Stimulated activated CD4-positive, alpha-beta T cell treated with anti-CD3 and anti-CD28 coated beads, Interleukin-12 subunit alpha, Interleukin-12 subunit beta, amount 100 ng/mL, for 48 hours (primary cell): ENCODE data around the gene ELP5.

ENCODE experiments used
- DNase-seq, 3 donors: peaks; one replicate each; pipeline ENCODE4 v3.0.0-alpha.2; 2020; ENCODE audit warnings: low read depth in 2 of 3, low spot score in 1 of 3

The ELP5 gene

GRCh38 chr17:7308625-7309433 lies 56.8 kb downstream of the ELP5 start:
- DNase-seq: peak; percentile 73 to 84 (median 76)
